BLaER1 treated with 17β-estradiol and CSF1 and Interleukin-3, amounts not matched to agents 10 nM and 100 nM (cell line): ENCODE results near the gene WDPCP.
"Not testable (repeated sequence)": the region's sequence is repeated elsewhere in the genome, so short reads cannot be mapped to it uniquely, and the experiment has no call there.

Experiments
- H3K27ac ChIP-seq, 11 experiments: shearing (Covaris generic); formaldehyde crosslinking; 2 replicates each; pipeline ENCODE4 v1.8.1; 2022
- H3K27me3 ChIP-seq, 11 experiments: shearing (Covaris generic); formaldehyde crosslinking; 2 replicates each; pipeline ENCODE4 v1.8.1; 2022
- H3K36me3 ChIP-seq, 11 experiments: shearing (Covaris generic); formaldehyde crosslinking; 2 replicates each; pipeline ENCODE4 v1.8.1; 2022
- H3K4me1 ChIP-seq, 10 experiments: shearing (Covaris generic); formaldehyde crosslinking; 2 replicates each; pipeline ENCODE4 v1.8.1; 2022
- H3K4me2 ChIP-seq, 11 experiments: shearing (Covaris generic); formaldehyde crosslinking; 2 replicates each; pipeline ENCODE4 v1.8.1; 2022
- H3K4me3 ChIP-seq, 10 experiments: shearing (Covaris generic); formaldehyde crosslinking; 2 replicates each; pipeline ENCODE4 v1.8.1; 2022
- H3K9ac ChIP-seq, 11 experiments: shearing (Covaris generic); formaldehyde crosslinking; 2 replicates each; pipeline ENCODE4 v1.8.1; 2022
- H3K9me3 ChIP-seq, 11 experiments: shearing (Covaris generic); formaldehyde crosslinking; replicated peaks in 1 of 11; 2 replicates each; pipeline ENCODE4 v1.8.1; 2022
- H4K20me1 ChIP-seq, 11 experiments: shearing (Covaris generic); formaldehyde crosslinking; 2 replicates each; pipeline ENCODE4 v1.8.1; 2022
- Cebpa-rat ChIP-seq, 11 experiments: shearing (Covaris generic); IDR thresholded peaks; 2 replicates each; pipeline ENCODE4 v1.8.1; 2022

WDPCP gene

GRCh38 chr2:63617366-63617765 is 29.1 kb upstream of the WDPCP start:
- no peak for TF ChIP-seq Cebpa-rat (IDR thresholded peaks at IDR 0.05)
- Histone ChIP-seq H3K36me3 (no peaks in the 10 kb centered on the region), H3K4me2 (no peak overlapping the region), H3K4me1 (no peaks in the 10 kb centered on the region), H4K20me1 (no peaks in the 10 kb centered on the region), H3K9ac (no peak overlapping the region), H3K27me3 (no peaks in the 10 kb centered on the region), H3K4me3 (no peak overlapping the region), H3K27ac (no peak overlapping the region), H3K9me3 (peaks cover 0 to 4% (median 0%) of the 10 kb centered on the region in 11 experiments; a peak in 2 of 22 replicates)

- Histone ChIP-seq H3K4me2 (no peak overlapping the region), H3K27me3 (no peaks in the 10 kb centered on the region), H3K4me3 (no peak overlapping the region), H3K9ac (no peak overlapping the region), H3K4me1 (no peaks in the 10 kb centered on the region), H4K20me1 (no peaks in the 10 kb centered on the region), H3K27ac (no peak overlapping the region), H3K36me3 (no peaks in the 10 kb centered on the region), H3K9me3 (peaks cover 0 to 4% (median 0%) of the 10 kb centered on the region in 11 experiments; a peak in 2 of 22 replicates)
- TF ChIP-seq Cebpa-rat (IDR thresholded peaks at IDR 0.05): no peak
Measured at GRCh38 chr2:63614983-63615945, 27.0 kb upstream of the WDPCP start.

DNA sequence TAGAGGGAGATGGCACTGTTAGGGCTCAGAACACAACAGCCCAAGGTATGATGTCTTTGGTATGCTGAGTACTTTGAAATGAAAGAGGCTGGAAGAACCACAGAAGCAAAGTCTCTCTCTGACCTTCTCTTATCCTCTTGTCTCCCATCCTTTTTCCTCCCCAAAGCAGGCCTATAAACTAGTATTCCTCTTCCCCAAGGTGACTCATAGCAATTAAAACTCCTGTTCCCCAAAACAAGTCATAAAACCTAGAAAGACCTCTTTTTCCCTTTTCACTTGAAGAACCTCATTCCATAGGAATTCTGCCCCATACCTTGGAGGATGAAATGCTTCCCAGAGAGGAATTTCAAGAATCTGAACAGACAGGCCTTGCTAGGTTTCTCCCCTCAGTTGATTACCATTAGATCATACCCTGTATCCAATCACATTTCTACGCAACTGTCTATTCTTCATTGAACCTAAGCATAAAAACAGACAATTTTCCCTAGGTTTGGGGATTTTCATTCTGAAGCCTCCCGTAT is 26.2 kb upstream of the WDPCP start:
- TF ChIP-seq Cebpa-rat (IDR thresholded peaks at IDR 0.05): no peak
- Histone ChIP-seq H3K9me3 (no peaks in the 10 kb centered on the region), H3K27me3 (no peaks in the 10 kb centered on the region), H3K4me3 (no peak overlapping the region), H3K4me2 (no peak overlapping the region), H3K4me1 (no peaks in the 10 kb centered on the region), H3K9ac (no peak overlapping the region), H3K36me3 (no peaks in the 10 kb centered on the region), H4K20me1 (no peaks in the 10 kb centered on the region), H3K27ac (no peak overlapping the region)

- H3K9me3 ChIP-seq: no peaks in the 10 kb centered on the region
- no peak overlapping the region for H3K9ac ChIP-seq
- H3K4me3 ChIP-seq: no peak overlapping the region
- H3K4me1 ChIP-seq: no peaks in the 10 kb centered on the region
- H3K27ac ChIP-seq: no peak overlapping the region
- H4K20me1 ChIP-seq: no peaks in the 10 kb centered on the region
- no peak for TF ChIP-seq Cebpa-rat (IDR thresholded peaks at IDR 0.05)
- H3K27me3 ChIP-seq: no peaks in the 10 kb centered on the region
- H3K4me2 ChIP-seq: no peak overlapping the region
- peaks cover 0 to 3% (median 1%) of the 10 kb centered on the region in 11 experiments; a peak in 6 of 22 replicates for H3K36me3 ChIP-seq
Measured at GRCh38 chr2:63613391-63613901, 25.2 kb upstream of the WDPCP start.

DNA sequence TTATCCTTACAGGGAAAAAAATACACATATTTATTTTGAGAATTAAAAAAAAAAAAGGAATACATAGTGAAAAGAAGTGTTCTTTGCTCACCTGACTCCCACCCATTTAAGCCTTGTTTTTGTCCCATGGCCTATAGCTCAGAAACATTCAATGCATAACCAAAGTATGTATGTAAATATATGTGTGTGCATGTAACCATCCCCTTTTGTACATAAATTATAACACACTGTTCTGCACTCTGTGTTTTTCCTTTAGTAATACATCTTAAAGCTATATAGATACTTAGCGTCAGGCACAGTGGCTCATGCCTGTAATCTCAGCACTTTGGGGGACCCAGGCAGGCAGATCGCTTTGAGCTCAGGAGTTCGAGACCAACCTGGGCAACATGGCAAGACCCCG is 22.2 kb upstream of the WDPCP start:
- H3K4me2 ChIP-seq: no peak overlapping the region
- TF ChIP-seq Cebpa-rat (IDR thresholded peaks at IDR 0.05): no peak
- peaks cover 21 to 30% (median 27%) of the 10 kb centered on the region in 11 experiments for H3K36me3 ChIP-seq
- H3K27me3 ChIP-seq: no peaks in the 10 kb centered on the region
- no peaks in the 10 kb centered on the region for H3K4me1 ChIP-seq
- no peak overlapping the region for H3K27ac ChIP-seq
- H3K4me3 ChIP-seq: no peak overlapping the region
- H3K9ac ChIP-seq: no peak overlapping the region
- H4K20me1 ChIP-seq: peaks cover 0 to 4% (median 0%) of the 10 kb centered on the region in 11 experiments; a peak in 1 of 22 replicates
- H3K9me3 ChIP-seq: no peaks in the 10 kb centered on the region

DNA sequence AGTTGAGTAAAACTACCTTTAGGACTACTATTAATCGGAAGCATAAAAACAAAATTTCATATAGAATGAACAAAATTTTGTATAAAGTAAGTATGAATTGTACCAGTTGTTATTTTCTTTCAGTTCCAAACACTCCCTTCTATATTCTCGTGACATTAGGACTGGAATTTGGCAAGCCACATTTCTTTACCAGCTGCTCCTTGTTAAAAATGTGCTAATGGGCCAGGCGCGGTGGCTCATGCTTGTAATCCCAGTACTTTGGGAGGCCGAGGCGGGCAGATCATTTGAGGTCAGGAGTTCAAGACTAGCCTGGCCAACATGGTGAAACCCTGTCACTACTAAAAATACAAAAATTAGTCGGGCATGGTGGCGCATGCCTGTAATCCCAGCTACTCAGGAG is 20.6 kb upstream of the WDPCP start:
- peaks cover 37 to 47% (median 42%) of the 10 kb centered on the region in 11 experiments for H3K36me3 ChIP-seq
- not testable (repeated sequence) for H3K9ac ChIP-seq, H3K4me1 ChIP-seq, H3K4me2 ChIP-seq, H3K27ac ChIP-seq, H4K20me1 ChIP-seq, H3K9me3 ChIP-seq, H3K27me3 ChIP-seq, H3K4me3 ChIP-seq

- Histone ChIP-seq H3K36me3 (peaks cover 79 to 89% (median 83%) of the 10 kb centered on the region in 11 experiments), H3K27ac (no peak overlapping the region), H3K4me1 (no peaks in the 10 kb centered on the region), H3K4me3 (no peak overlapping the region), H3K4me2 (no peak overlapping the region), H3K9me3 (no peaks in the 10 kb centered on the region), H3K27me3 (no peaks in the 10 kb centered on the region), H4K20me1 (peaks cover 0 to 14% (median 0%) of the 10 kb centered on the region in 11 experiments; a peak in 5 of 22 replicates), H3K9ac (no peak overlapping the region)
- no peak for TF ChIP-seq Cebpa-rat (IDR thresholded peaks at IDR 0.05)
Measured at GRCh38 chr2:63604666-63605065, 16.4 kb upstream of the WDPCP start.

DNA sequence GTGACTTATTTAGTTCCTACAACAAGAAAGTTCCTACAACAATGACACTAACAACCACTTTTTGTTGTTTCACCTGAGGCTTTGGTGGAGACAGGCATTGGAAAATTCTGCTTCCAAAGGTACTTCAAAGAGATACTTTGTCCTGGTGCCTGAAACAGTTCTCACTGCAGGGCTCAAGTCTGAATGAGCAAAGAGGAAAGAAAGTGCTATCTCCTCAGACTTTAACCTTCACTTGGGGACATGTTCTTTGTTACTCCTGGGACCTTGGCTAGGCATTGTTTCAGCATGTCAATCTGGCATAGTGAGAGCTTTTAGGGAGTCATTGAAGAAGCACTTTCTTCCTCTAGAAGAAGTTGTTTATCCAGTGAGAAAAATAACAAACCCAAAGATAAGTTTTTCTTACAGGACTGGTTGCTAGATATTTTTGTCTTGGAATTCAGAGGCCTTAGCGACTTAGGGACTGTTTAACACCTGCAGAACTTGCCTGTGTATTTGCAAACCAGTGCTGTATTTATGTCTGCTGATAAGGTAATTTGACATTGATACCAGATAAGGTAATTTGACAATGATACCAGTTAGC is 12.7 kb upstream of the WDPCP start:
- peaks cover 83 to 100% (median 94%) of the 10 kb centered on the region in 11 experiments for H3K36me3 ChIP-seq
- peaks cover 0 to 24% (median 2%) of the 10 kb centered on the region in 11 experiments; a peak in 11 of 22 replicates for H4K20me1 ChIP-seq
- TF ChIP-seq Cebpa-rat (IDR thresholded peaks at IDR 0.05): no peak

GRCh38 chr2:63598981-63599380 is 10.7 kb upstream of the WDPCP start:
- Histone ChIP-seq H3K36me3 (peaks cover 78 to 100% (median 94%) of the 10 kb centered on the region in 11 experiments), H3K4me3 (no peak overlapping the region), H3K27me3 (no peaks in the 10 kb centered on the region), H3K27ac (no peak overlapping the region), H3K9me3 (no peaks in the 10 kb centered on the region), H3K4me2 (no peak overlapping the region), H3K4me1 (peaks cover 0 to 36% (median 0%) of the 10 kb centered on the region in 10 experiments; a peak in 6 of 20 replicates), H4K20me1 (peaks cover 0 to 27% (median 12%) of the 10 kb centered on the region in 11 experiments; a peak in 12 of 22 replicates), H3K9ac (no peak overlapping the region)
- no peak for TF ChIP-seq Cebpa-rat (IDR thresholded peaks at IDR 0.05)

More for the DNA sequence above, 12.7 kb upstream of the WDPCP start:
- Histone ChIP-seq H3K27ac (no peak overlapping the region), H3K27me3 (no peaks in the 10 kb centered on the region), H3K4me2 (no peak overlapping the region), H3K4me1 (peaks cover 0 to 17% (median 0%) of the 10 kb centered on the region in 10 experiments; a peak in 6 of 20 replicates), H3K4me3 (no peak overlapping the region), H3K9ac (no peak overlapping the region), H3K9me3 (no peaks in the 10 kb centered on the region)
